OCI-LY3 (cell line): ENCODE measurements around the gene DBF4B.

ENCODE experiments used
- CTCF ChIP-seq: fragments of 200-600, 300-600 bp; sonication (generic); IDR thresholded peaks from 2 replicates; pipeline ENCODE4 v1.5.1; 2014; ENCODE audit warnings: antibody characterized with exemption, low read length, low read depth
- EZH2phosphoT487 ChIP-seq: fragments of 200-600 bp; shearing (Covaris generic); IDR thresholded peaks from 2 replicates; pipeline ENCODE4 v1.6.1; 2018; ENCODE audit warnings: antibody characterized with exemption, mixed run types, low read depth

GRCh38 chr17:44663095-44663494 is 45.4 kb upstream of the DBF4B start:
- no peak for TF ChIP-seq CTCF
- TF ChIP-seq EZH2phosphoT487 = no peak
